MCF 10A (cell line): ENCODE results near the gene MEIKIN. TPM values are rescaled to one million over a fixed set of nuclear protein-coding genes. Genes with fewer than 3 reads are reported as not detected.

Experiments used
- BruUV-seq: library from RNA; stranded (reverse); fragments of 400-500 nt; replicated peaks from 2 replicates; lab custom pipeline; 2021; lab: Mats Ljungman, UMichigan
- CTCF ChIA-PET: fragments of 300-600 bp; sonication (Branson Sonifier 250); formaldehyde crosslinking; extraction: SDS; loops from one replicate; lab custom pipeline; 2021; ENCODE audit warnings: antibody characterized with exemption, inconsistent platforms; lab: Yijun Ruan, JAX
- POLR2A ChIA-PET: fragments of 300-600, 350-650 bp; sonication (Branson Sonifier 250); formaldehyde crosslinking; extraction: SDS; loops from one replicate; lab custom pipeline; 2020; ENCODE audit warnings: antibody characterized with exemption, inconsistent platforms; lab: Yijun Ruan, JAX
- DNase-seq: peaks from one replicate; pipeline ENCODE4 v3.0.0-alpha.2; 2018; ENCODE audit not compliant: unreplicated experiment
- H3K27ac Mint-ChIP-seq: one replicate; pipeline ENCODE4 v1.8.0; 2022; ENCODE audit warnings: mild to moderate bottlenecking, low read depth, mixed read lengths; ENCODE audit not compliant: unreplicated experiment
- H3K27me3 Mint-ChIP-seq: one replicate; pipeline ENCODE4 v1.8.0; 2022; ENCODE audit warnings: mixed read lengths; ENCODE audit not compliant: insufficient read depth, unreplicated experiment
- H3K36me3 Mint-ChIP-seq: one replicate; pipeline ENCODE4 v1.8.0; 2022; ENCODE audit warnings: mild to moderate bottlenecking, moderate library complexity, mixed read lengths; ENCODE audit not compliant: insufficient read depth, unreplicated experiment
- H3K4me1 Mint-ChIP-seq: one replicate; pipeline ENCODE4 v1.8.0; 2022; ENCODE audit warnings: mixed read lengths; ENCODE audit not compliant: insufficient read depth, unreplicated experiment
- H3K4me3 Mint-ChIP-seq: one replicate; pipeline ENCODE4 v1.8.0; 2022; ENCODE audit warnings: mild to moderate bottlenecking, moderate library complexity, mixed read lengths; ENCODE audit not compliant: unreplicated experiment
- H3K9me3 Mint-ChIP-seq: one replicate; pipeline ENCODE4 v1.8.0; 2022; ENCODE audit warnings: mixed read lengths; ENCODE audit not compliant: unreplicated experiment
- intact Hi-C: fragments of 100-400 bp; cut with micrococcal nuclease; formaldehyde crosslinking; loops from 2 replicates; pipeline ENCODE4 v1.14.1; 2022
- total RNA-seq: library from RNA; stranded (reverse); gene quantifications from 2 replicates; pipeline ENCODE4 v1.2.3, GENCODE V29; 2022
- TF ChIP-seq, protein P1 (sequence below): fragments of 200-600 bp; IDR thresholded peaks from one replicate; pipeline ENCODE4 v1.8.0; 2022; ENCODE audit warnings: antibody characterized with exemption, mild to moderate bottlenecking; ENCODE audit not compliant: unreplicated experiment

MEIKIN gene
- total RNA-seq, 1 experiment from 2014 or later = not detected

DNA sequence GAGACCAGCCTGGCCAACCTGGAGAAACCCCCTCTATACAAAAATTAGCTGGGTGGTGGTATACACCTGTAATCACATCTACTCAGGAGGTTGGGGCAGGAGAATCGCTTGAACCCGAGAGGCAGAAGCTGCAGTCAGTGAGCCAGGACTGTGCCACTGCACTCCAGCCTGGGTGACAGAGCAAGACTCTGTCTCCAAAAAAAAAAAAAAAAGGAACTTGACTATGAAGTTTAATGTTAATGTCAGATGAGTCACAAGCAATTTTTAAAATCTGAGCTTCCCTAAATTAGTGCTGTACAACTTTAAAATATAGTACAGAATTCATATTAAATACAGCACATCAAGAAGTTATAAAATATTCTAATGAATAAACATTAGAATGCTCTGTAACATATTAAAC lies 1.5 kb downstream of the MEIKIN start:
- ChIA-PET POLR2A (no interaction called here), CTCF (interaction anchor here (0.8 to 1.1 kb wide), 2 partner anchors 10 to 115 kb away, joined by 3 to 5 read pairs; no protein-coding TSS in a partner anchor)
- Mint-ChIP-seq H3K36me3 (no peaks in the 10 kb centered on the region), H3K27ac (no peak overlapping the region), H3K27me3 (peaks cover 43% of the 10 kb centered on the region), H3K4me3 (no peak overlapping the region), H3K4me1 (no peaks in the 10 kb centered on the region), H3K9me3 (no peaks in the 10 kb centered on the region)
- TF ChIP-seq, protein P1, sequence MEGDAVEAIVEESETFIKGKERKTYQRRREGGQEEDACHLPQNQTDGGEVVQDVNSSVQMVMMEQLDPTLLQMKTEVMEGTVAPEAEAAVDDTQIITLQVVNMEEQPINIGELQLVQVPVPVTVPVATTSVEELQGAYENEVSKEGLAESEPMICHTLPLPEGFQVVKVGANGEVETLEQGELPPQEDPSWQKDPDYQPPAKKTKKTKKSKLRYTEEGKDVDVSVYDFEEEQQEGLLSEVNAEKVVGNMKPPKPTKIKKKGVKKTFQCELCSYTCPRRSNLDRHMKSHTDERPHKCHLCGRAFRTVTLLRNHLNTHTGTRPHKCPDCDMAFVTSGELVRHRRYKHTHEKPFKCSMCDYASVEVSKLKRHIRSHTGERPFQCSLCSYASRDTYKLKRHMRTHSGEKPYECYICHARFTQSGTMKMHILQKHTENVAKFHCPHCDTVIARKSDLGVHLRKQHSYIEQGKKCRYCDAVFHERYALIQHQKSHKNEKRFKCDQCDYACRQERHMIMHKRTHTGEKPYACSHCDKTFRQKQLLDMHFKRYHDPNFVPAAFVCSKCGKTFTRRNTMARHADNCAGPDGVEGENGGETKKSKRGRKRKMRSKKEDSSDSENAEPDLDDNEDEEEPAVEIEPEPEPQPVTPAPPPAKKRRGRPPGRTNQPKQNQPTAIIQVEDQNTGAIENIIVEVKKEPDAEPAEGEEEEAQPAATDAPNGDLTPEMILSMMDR = no peak
- no peak for DNase-seq
- intact Hi-C loops = no loop called here
- no TSS peak for BruUV-seq

DNA sequence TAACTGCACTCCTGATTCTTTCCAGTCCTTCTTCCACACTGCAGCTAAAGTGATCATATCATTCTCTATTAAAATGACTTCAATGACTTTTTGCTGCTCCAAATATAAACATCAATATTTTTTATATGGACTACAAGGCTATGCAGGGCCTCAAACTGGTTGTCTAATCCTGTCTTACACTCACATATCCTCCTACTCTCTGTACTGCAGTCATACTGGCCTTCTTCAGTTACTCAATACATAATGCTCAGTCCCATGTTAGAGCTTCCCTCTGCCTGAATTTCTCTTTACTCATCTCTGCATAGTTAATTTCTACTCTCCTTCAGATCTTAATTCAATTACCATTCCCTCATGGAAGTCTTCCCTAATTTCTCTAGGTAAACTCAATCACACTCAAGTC lies 3.4 kb downstream of the MEIKIN start:
- intact Hi-C loops = no loop called here
- Mint-ChIP-seq H3K36me3 (no peaks in the 10 kb centered on the region), H3K27ac (no peak overlapping the region), H3K4me3 (no peak overlapping the region), H3K27me3 (peaks cover 42% of the 10 kb centered on the region), H3K9me3 (no peaks in the 10 kb centered on the region), H3K4me1 (no peaks in the 10 kb centered on the region)
- TF ChIP-seq, protein P1 = no peak
- BruUV-seq = no TSS peak
- no peak for DNase-seq
- CTCF ChIA-PET = interaction anchor here (1.0 kb wide), 1 partner anchor 9 kb away, joined by 3 read pairs; no protein-coding TSS in a partner anchor
- POLR2A ChIA-PET = no interaction called here

DNA sequence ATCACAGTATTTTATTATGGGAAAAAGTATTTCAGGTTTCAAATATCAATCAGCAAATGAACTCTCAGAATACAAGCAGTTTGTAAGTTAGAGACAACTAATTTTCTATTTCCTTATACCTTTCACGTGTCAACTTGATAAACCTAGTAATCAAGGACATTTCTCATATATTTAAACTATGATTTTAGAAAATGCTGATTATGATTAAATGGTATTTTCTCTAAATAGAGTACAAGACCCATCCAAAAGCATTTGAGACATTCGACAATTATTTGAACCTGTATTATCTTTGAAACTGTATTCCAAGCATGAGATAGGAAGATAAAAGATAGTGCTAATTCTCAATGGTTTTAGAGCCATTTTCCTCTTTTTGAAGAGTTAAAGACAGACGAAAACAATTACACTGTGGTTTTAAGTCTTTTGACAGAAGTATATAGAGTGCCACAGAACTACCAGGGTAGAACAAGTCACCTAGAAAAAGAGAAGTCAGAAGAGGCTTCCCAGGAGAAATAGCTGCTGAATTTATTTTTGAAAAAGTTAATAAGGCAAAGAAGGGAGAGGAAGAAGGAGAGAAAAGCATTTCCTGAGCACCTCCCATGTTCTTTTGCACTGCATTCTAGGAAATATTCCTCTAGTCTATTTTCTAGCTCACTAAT lies 5.6 kb downstream of the MEIKIN start:
- TF ChIP-seq, protein P1 = no peak
- Mint-ChIP-seq H3K4me1 (no peaks in the 10 kb centered on the region), H3K27ac (no peak overlapping the region), H3K27me3 (peaks cover 64% of the 10 kb centered on the region), H3K4me3 (no peak overlapping the region), H3K9me3 (no peaks in the 10 kb centered on the region), H3K36me3 (no peaks in the 10 kb centered on the region)
- BruUV-seq = no TSS peak
- POLR2A ChIA-PET = no interaction called here
- intact Hi-C loops = no loop called here
- no peak for DNase-seq
- CTCF ChIA-PET = interaction anchor here (0.7 kb wide), 1 partner anchor 349 kb away, joined by 3 read pairs; no protein-coding TSS in a partner anchor

DNA sequence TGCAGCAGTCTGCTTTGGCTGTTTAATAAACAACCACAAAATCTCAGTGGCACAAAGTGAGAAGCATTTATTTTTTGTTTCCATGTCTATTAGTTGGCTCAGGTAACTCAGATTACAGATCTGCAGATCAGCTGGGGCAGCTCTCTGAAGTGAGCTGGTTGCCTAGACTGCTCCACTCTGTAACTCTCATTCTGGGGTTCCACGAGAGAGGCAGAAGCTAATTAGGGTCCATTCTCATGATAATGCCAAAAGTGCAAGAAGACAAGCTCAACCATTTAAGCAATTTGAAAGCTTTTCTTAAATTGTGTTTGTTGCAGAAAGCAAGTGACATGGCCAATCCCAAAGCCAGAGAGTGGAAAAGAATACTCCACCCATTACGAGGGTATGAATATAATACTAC lies 13.2 kb downstream of the MEIKIN start:
- TF ChIP-seq, protein P1 = no peak
- peaks cover 31% of the 10 kb centered on the region for H3K9me3 Mint-ChIP-seq
- H3K27me3 Mint-ChIP-seq = peaks cover 82% of the 10 kb centered on the region
- ChIA-PET POLR2A (interaction anchor here (1.3 kb wide), 1 partner anchor 9 kb away, joined by 3 read pairs; no protein-coding TSS in a partner anchor), CTCF (interaction anchor here (0.8 kb wide), 1 partner anchor 122 kb away, joined by 3 read pairs; no protein-coding TSS in a partner anchor)
- intact Hi-C loops = no loop called here
- no peaks in the 10 kb centered on the region for H3K4me1 Mint-ChIP-seq
- no peaks in the 10 kb centered on the region for H3K36me3 Mint-ChIP-seq
- H3K27ac Mint-ChIP-seq = no peak overlapping the region
- no peak overlapping the region for H3K4me3 Mint-ChIP-seq
- no peak for DNase-seq
- BruUV-seq = no TSS peak
